GM19468 (cell line): ENCODE results near the gene TRIM68.

Source experiments
- ATAC-seq: cut with Tn5 transposase; IDR thresholded peaks from one replicate; pipeline ENCODE4 v1.9.1; 2021; ENCODE audit warnings: mild to moderate bottlenecking, moderate library complexity, moderate number of reproducible peaks; ENCODE audit not compliant: unreplicated experiment; ENCODE audit errors: extremely low read depth

Gene TRIM68

DNA sequence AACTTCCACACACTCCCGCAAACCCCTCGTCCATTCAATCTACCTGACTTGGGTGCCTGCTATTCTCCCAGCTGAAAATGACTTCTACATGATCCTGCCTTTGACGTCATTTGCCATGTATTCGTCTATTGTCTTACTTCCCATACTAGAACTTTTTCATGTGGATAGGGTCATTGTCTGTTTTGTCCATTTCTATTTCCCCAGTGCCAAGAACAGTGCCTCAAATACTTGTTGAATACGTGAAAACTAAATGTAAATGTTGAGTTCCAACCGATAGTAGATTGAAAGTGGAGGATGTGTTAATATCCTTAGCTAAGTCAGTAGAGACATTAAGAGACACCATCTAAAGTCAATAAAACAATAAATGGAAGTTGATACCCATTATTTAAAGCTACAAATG is 935 bp downstream of the TRIM68 start:
- no peak for ATAC-seq

- no peak for ATAC-seq
These were observed 1.6 kb downstream of the TRIM68 start for GRCh38 chr11:4606231-4607015.

DNA sequence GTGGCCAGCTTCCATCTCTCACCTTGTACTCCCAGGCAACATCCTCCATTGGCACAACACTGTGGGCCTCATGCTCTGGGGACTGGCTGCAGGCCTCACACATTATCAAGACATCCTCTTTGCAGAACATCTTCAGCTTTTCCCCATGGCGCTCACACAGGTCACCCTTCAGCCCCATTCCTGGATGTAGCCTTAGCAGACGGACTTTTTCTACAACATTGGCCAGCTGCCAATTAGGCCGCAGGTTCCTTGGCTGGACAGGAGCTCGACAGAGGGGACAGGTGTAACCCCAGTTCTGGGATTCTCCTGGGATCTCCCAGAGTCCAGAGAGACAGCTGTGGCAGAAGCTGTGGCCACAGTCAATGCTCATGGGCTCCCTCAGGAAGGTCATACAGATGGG is 3.0 kb downstream of the TRIM68 start:
- ATAC-seq, result no peak

GRCh38 chr11:4593739-4594138 is 14.3 kb downstream of the TRIM68 start, which contains the start of gene OR52I1:
OR52I1 (plus strand) TSS chr11:4594039; CDS start chr11:4594039, 0 bp downstream.
- no peak for ATAC-seq

GRCh38 chr11:4589017-4589416 is 19.0 kb downstream of the TRIM68 start:
- ATAC-seq, result no peak

DNA sequence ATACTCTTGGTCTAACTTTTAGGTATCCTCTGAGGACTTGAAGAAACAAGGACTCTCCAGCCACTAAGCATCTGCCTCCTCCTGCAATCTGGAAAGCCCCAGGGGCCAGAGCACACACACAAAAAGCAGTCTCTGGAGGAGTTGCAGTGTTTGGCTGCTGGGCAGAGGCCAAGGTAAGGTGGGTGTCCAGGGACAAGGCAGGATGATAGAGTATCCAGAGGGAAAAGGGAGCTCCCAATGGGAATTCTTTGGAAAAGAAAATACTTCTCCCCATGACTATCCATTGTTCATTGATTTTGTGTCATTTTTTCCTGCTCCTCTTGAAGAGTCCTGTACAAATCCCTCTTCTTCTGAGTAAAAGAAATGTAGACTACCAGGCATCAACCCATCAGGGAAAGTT is 26.6 kb downstream of the TRIM68 start, which contains the start of gene OR52I2:
OR52I2 (plus strand) TSS at position 301 of the 400 bp plus-strand sequence.
- no peak for ATAC-seq

DNA sequence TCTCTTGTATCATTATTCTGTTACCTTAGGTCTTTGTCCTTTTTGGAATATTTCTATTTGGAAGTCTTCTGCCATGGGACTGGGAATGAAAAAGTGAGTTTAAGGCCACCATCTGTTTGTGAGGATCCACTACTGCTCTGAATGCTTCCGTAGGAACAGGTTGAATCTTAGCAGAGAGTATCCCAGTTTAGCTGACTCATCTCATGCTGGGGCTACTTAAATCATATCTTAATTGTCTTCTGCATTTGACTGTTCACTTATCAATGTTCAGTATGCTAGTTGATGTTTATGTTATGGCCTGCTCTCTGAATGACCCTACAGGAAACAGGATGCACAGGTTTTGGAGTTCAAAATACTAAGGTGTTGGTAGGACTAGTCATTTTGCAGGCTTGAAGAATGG is 27.9 kb downstream of the TRIM68 start:
- no peak for ATAC-seq

- no peak for ATAC-seq
These were observed 29.4 kb downstream of the TRIM68 start for GRCh38 chr11:4578624-4579023.

DNA sequence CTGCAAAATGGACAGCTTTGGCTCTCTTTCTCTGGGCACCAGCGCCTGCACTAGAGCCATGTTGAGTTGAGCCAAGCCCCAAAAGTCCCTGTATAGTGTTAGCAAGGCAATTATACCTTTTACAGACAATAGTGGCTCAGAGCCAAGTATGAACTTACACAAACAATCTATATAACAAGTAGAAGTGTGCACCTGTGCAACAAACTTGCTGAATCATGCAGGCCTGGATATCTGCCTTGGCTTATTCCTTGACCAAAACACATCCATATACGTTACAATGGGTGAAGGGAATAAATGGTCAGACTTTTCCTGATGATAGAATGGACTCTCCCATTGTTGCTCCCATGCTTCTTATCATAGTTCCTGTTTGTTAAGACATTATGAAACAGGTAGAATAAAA is 30.3 kb downstream of the TRIM68 start:
- no peak for ATAC-seq

DNA sequence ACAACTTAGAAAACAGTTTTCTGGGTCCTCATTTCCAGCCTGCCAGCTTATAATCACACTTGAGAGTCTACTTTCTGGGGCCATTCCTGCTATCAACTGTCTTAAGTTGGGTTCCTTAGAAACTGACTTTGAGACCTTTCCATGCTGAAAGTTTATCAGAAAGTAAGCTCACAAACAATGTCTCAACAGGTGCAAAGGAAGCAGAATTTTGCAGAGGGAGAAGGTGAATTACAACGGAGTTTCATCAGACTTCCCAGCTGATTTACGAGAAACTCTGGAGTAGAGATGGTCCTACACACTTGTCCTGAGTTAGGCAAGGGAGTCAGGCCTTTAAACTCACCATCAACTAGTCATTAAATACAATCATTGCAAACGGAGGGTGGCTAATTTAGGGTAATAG is 31.2 kb downstream of the TRIM68 start:
- ATAC-seq, result no peak

GRCh38 chr11:4569075-4569474 is 39.0 kb downstream of the TRIM68 start:
- no peak for ATAC-seq

DNA sequence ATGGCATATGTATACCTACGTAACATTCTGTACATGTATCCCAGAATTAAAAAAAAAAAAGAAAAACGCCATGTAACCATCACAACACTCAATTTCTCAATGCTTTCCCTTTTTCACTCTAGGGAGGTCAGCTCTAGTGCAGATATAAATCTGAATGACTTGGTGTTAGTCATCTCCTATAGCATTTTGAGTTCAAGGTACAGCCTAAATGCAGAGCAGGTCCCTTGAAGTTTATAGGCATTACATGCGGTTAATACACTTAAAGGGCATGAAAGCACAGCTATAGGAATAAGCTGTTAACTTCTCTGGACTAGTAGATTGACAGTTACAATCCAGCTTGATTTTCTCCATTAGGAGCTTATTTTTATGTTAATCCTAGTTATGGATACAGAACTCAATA is 42.7 kb downstream of the TRIM68 start:
- ATAC-seq, result no peak

DNA sequence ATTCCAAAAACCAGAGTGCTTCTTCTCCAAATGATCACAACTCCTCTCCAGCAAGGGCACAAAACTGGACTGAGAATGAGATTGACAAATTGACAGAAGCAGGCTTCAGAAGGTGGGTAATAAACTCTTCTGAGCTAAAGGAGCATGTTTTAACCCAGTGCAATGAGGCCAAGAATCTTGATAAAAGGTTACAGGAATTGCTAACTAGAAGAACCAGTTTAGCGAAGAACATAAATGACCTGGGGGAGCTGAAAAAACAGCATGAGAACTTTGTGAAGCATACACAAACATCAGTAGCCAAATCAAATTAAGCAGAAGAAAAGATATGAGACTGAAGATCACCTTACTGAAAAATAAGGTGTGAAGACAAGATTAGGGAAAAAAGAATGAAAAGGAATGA is 47.6 kb downstream of the TRIM68 start:
- no peak for ATAC-seq

DNA sequence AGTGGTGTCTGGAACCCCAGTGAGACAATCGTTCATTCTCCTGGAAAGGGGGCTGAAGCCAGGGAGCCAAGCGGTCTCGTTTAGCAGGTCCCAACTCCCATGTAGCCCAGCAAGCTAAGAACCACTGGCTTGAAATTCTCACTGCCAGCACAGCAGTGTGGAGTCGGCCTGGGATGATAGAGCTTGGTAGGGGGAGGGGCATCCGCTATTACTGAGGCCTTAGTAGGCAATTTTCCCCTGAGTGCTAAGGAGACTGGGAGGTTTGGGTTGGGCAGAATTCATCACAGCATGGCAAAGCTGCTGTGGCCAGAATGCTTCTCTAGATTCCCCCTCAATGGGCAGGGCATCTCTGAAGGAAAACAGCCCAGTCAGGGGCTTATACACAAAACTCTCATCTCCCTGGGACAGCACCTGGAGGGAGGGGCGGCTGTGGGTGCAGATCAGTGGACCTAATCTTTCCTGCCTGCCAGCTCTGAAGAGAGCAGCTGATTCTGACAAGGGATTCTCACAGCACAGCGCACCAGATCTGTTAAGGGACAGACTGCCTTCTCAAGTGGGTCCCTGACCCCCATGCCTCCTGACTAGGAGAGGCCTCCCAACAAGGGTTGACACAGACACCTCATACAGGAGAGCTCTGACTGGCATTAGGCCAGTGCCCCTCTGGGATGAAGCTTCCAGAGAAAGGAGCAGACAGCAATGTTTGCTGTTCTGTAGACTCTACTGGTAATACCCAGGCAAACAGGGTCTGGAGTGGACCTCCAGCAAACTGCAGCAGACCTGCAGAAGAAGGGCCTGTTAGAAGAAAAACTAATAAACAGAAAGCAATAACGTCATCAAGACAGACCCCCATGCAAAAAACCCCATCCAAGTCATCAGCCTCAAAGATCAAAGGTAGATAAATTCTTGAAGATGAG is 48.2 kb downstream of the TRIM68 start:
- no peak for ATAC-seq

GRCh38 chr11:4551346-4551979 is 56.6 kb downstream of the TRIM68 start:
- no peak for ATAC-seq
